HUES6 (cell line): ENCODE data around the gene PEX5L.

Experiments used
- H3K27ac ChIP-seq: 2 replicates; pipeline ENCODE4 v1.7.0; 2013; ENCODE audit warnings: low read depth, mild to moderate bottlenecking, low read length, inconsistent platforms
- H3K27me3 ChIP-seq: 2 replicates; pipeline ENCODE4 v1.6.1; 2013; ENCODE audit warnings: low read length; ENCODE audit not compliant: control insufficient read depth, insufficient read depth
- H3K36me3 ChIP-seq: 2 replicates; pipeline ENCODE4 v1.6.1; 2013; ENCODE audit warnings: low read length; ENCODE audit not compliant: control insufficient read depth, insufficient read depth
- H3K4me1 ChIP-seq: 2 replicates; pipeline ENCODE4 v1.6.1; 2013; ENCODE audit warnings: low read length; ENCODE audit not compliant: control insufficient read depth, insufficient read depth
- H3K4me3 ChIP-seq: 2 replicates; pipeline ENCODE4 v1.5.1; 2013; ENCODE audit warnings: low read depth, low read length
- H3K9ac ChIP-seq: one replicate; pipeline ENCODE4 v1.6.1; 2013; ENCODE audit warnings: mild to moderate bottlenecking, low read length
- H3K9me3 ChIP-seq: 2 replicates; pipeline ENCODE4 v1.6.1; 2013; ENCODE audit warnings: low read depth, low read length; ENCODE audit not compliant: control insufficient read depth, insufficient read depth

The PEX5L gene

DNA sequence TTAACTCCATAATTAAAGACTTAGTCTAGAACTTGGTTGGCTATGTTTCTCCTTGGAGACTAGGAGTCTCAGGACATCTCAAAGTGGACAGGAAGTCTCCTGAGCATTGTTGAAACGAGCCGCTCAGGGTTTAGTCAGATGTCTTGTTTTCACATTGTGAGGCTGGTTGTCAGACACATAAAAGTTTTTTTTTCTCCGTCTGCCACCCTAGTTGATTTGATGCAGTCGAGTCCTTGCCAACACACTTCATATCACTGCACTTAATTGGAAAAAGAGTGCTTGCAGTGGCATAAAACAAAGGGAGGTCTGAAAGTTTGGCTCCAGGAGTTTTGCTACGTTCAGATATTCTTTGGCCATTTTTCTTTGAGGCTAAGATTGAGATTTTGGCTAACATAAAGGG is 291.0 kb downstream of the PEX5L start:
- no peaks in the 10 kb centered on the region for H3K9me3 ChIP-seq
- no peak overlapping the region for H3K4me3 ChIP-seq
- no peak overlapping the region for H3K9ac ChIP-seq
- H3K36me3 ChIP-seq = peaks cover 21% of the 10 kb centered on the region
- H3K27me3 ChIP-seq = no peaks in the 10 kb centered on the region
- H3K27ac ChIP-seq = no peak overlapping the region
- H3K4me1 ChIP-seq = 0 out of 2 replicates have a peak, but pooled peaks cover 2% of the 10 kb centered on the region

DNA sequence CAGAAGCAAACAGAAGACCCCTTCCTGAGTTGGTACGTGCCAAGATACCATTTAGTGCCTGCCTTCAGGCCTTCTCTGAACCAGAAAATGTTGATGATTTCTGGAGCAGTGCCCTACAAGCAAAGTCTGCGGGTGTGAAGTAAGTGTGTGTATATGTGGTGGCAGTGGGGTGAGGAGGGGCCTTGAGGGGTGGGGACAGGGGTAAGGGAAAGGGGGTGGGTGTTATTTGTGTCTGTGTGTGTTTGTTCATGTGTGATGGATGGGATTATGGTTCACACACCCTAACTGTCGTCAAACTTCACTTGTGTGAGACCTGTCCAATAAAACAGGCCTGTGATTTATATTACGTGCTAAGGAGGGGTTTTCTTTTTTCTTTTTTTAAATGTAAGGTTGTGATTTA is 291.7 kb downstream of the PEX5L start:
- H3K27ac ChIP-seq = no peak overlapping the region
- no peaks in the 10 kb centered on the region for H3K27me3 ChIP-seq
- no peaks in the 10 kb centered on the region for H3K4me1 ChIP-seq
- H3K36me3 ChIP-seq = peaks cover 25% of the 10 kb centered on the region
- no peak overlapping the region for H3K4me3 ChIP-seq
- no peak overlapping the region for H3K9ac ChIP-seq
- no peaks in the 10 kb centered on the region for H3K9me3 ChIP-seq
